Endodermal cell (in vitro differentiated cells): ENCODE measurements around the gene COPS3. TPM values are rescaled to one million over a fixed set of nuclear protein-coding genes. Genes with fewer than 3 reads are reported as not detected.

Source experiments
- DNase-seq: peaks from one replicate; pipeline ENCODE4 v3.0.0-alpha.2; 2017
- H3K27ac ChIP-seq: 2 replicates; pipeline ENCODE4 v1.5.1; 2013; ENCODE audit warnings: mild to moderate bottlenecking, low read depth, low read length, moderate library complexity
- H3K27me3 ChIP-seq: 2 replicates; pipeline ENCODE4 v1.6.1; 2013; ENCODE audit warnings: mild to moderate bottlenecking, low read length, moderate library complexity; ENCODE audit not compliant: insufficient read depth, control insufficient read depth, poor library complexity, severe bottlenecking
- H3K36me3 ChIP-seq: 2 replicates; pipeline ENCODE4 v1.7.0; 2013; ENCODE audit warnings: mild to moderate bottlenecking, low read length, moderate library complexity; ENCODE audit not compliant: control insufficient read depth, insufficient read depth
- H3K4me1 ChIP-seq: one replicate; pipeline ENCODE4 v1.7.0; 2013; ENCODE audit warnings: low read length; ENCODE audit not compliant: control insufficient read depth, insufficient read depth
- H3K4me3 ChIP-seq: 2 replicates; pipeline ENCODE4 v1.5.1; 2013; ENCODE audit warnings: mild to moderate bottlenecking, low read length, moderate library complexity
- H3K9ac ChIP-seq: 2 replicates; pipeline ENCODE4 v1.6.1; 2013; ENCODE audit warnings: mild to moderate bottlenecking, low read length, moderate library complexity; ENCODE audit not compliant: poor library complexity, severe bottlenecking; ENCODE audit errors: extremely low read depth
- H3K9me3 ChIP-seq: 2 replicates; pipeline ENCODE4 v1.6.1; 2013; ENCODE audit warnings: mild to moderate bottlenecking, low read length, moderate library complexity; ENCODE audit not compliant: control insufficient read depth
- H3K27ac Mint-ChIP-seq: 2 replicates; pipeline ENCODE4 v1.8.0; 2020; ENCODE audit warnings: mixed read lengths
- H3K27me3 Mint-ChIP-seq: 2 replicates; pipeline ENCODE4 v1.8.0; 2021; ENCODE audit warnings: mild to moderate bottlenecking, mixed read lengths; ENCODE audit not compliant: insufficient read depth
- H3K36me3 Mint-ChIP-seq: 2 replicates; pipeline ENCODE4 v1.8.0; 2020; ENCODE audit warnings: low read depth, mixed read lengths
- H3K4me1 Mint-ChIP-seq: 2 replicates; pipeline ENCODE4 v1.8.0; 2020; ENCODE audit warnings: mixed read lengths
- H3K4me3 Mint-ChIP-seq: 2 replicates; pipeline ENCODE4 v1.8.0; 2020; ENCODE audit warnings: mild to moderate bottlenecking, moderate library complexity, mixed read lengths
- H3K9me3 Mint-ChIP-seq: 2 replicates; pipeline ENCODE4 v1.8.0; 2020; ENCODE audit warnings: mild to moderate bottlenecking, mixed read lengths
- WGBS, 2 experiments: methylation state at CpG; one replicate each; pipeline versions ENCODE4 v1.1.5 to v1.1.7; 2013; ENCODE audit warnings: missing lambda C conversion rate in 2 of 2, mixed read lengths in 1 of 2; ENCODE audit not compliant: insufficient coverage in 1 of 2, insufficient read length in 1 of 2; 5-methylcytosine and 5-hydroxymethylcytosine counted together
- total RNA-seq, 2 donors: library from RNA; stranded (reverse); fragmentation: NEBNext Ultra II Directional in 1 of 2; extraction: Animal tissue kit (Norgen Biotek cat#: 25700) in 1 of 2; gene quantifications; 2 replicates in 1 of 2; 3 replicates in 1 of 2; pipeline ENCODE4 v1.2.1, GENCODE V29; 2021
- TF ChIP-seq, protein P1 (sequence below): fragments of 200-600 bp; sonication (generic); conservative IDR thresholded peaks from 2 replicates; pipeline ENCODE4 v1.5.0; 2021; ENCODE audit warnings: antibody characterized with exemption, mild to moderate bottlenecking

The COPS3 gene
- total RNA-seq, 2 donors from 2014 or later: 63.1 to 67.5 TPM

- Mint-ChIP-seq H3K27ac (peak overlapping the region; percentile 55), H3K27me3 (no peaks in the 10 kb centered on the region), H3K36me3 (peaks cover 68% of the 10 kb centered on the region), H3K9me3 (no peaks in the 10 kb centered on the region), H3K4me3 (no peak overlapping the region), H3K4me1 (no peaks in the 10 kb centered on the region)
- Histone ChIP-seq H3K9ac (no peak overlapping the region), H3K36me3 (peaks cover 66% of the 10 kb centered on the region), H3K4me3 (no peak overlapping the region), H3K4me1 (no peaks in the 10 kb centered on the region), H3K27me3 (no peaks in the 10 kb centered on the region), H3K27ac (no peak overlapping the region), H3K9me3 (no peaks in the 10 kb centered on the region)
- no peak for DNase-seq
- WGBS, 2 experiments: 92 to 100% methylated on average over 5 to 8 of the region's 8 CpGs
- TF ChIP-seq, protein P1, sequence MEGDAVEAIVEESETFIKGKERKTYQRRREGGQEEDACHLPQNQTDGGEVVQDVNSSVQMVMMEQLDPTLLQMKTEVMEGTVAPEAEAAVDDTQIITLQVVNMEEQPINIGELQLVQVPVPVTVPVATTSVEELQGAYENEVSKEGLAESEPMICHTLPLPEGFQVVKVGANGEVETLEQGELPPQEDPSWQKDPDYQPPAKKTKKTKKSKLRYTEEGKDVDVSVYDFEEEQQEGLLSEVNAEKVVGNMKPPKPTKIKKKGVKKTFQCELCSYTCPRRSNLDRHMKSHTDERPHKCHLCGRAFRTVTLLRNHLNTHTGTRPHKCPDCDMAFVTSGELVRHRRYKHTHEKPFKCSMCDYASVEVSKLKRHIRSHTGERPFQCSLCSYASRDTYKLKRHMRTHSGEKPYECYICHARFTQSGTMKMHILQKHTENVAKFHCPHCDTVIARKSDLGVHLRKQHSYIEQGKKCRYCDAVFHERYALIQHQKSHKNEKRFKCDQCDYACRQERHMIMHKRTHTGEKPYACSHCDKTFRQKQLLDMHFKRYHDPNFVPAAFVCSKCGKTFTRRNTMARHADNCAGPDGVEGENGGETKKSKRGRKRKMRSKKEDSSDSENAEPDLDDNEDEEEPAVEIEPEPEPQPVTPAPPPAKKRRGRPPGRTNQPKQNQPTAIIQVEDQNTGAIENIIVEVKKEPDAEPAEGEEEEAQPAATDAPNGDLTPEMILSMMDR: no peak
Observed at GRCh38 chr17:17215575-17215974, 65.5 kb downstream of the COPS3 start.

DNA sequence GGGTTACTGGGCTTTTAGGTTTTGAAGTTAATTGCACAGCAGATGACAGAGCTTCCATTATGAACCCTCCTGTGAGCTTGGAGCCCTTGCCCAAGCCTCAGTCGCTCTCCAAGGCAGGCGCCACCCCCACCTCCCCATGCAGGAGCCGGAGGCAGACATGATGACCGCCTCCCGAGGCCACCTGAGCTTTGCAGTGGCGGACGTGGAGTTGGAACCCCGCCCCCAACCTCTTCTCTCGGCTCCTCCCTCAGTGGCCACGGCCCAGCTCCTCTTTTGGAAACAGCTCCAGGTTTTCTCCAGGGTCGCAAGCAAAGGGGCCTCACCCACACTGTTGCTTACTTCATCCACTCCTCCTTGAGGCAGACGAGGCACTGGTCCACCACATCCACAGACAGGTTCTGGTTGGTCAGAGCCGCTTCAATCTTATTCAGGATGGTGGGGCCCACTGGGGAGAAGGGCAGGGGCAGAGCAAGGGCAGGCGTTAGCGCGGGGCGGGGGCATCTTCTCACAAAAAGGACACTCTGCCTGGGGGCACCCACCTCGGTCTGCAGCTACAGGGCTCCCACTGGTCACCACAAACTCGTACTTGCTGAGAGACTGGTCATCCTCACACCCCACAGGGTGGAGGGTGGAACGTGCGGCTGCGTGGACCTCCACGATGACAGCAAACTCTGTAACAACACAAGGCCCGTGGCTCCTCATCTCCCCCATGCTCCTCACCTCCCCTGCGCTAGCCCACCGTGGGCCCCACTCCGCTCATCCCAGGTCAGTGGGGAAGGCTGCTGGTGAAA, 66.2 kb downstream of the COPS3 start:
- Mint-ChIP-seq H3K27ac (no peak overlapping the region), H3K36me3 (peaks cover 62% of the 10 kb centered on the region)
- 95% methylated on average over 20 to 27 of the region's 27 CpGs for WGBS, 2 experiments

GRCh38 chr17:17213775-17214174, 67.3 kb downstream of the COPS3 start:
- Mint-ChIP-seq H3K4me3 (no peak overlapping the region), H3K36me3 (peaks cover 57% of the 10 kb centered on the region), H3K9me3 (no peaks in the 10 kb centered on the region), H3K27ac (no peak overlapping the region), H3K27me3 (no peaks in the 10 kb centered on the region), H3K4me1 (no peaks in the 10 kb centered on the region)
- no peaks in the 10 kb centered on the region for H3K9me3 ChIP-seq
- no peaks in the 10 kb centered on the region for H3K4me1 ChIP-seq
- H3K36me3 ChIP-seq: peaks cover 53% of the 10 kb centered on the region
- no peak overlapping the region for H3K9ac ChIP-seq
- WGBS, 2 experiments: 84 to 97% methylated on average over 5 to 10 of the region's 10 CpGs
- H3K4me3 ChIP-seq: no peak overlapping the region
- TF ChIP-seq, protein P1: no peak
- DNase-seq: no peak
- H3K27ac ChIP-seq: no peak overlapping the region
- H3K27me3 ChIP-seq: no peaks in the 10 kb centered on the region

More for the DNA sequence above, 66.2 kb downstream of the COPS3 start:
- no peak overlapping the region for H3K4me3 ChIP-seq
- no peaks in the 10 kb centered on the region for H3K4me1 ChIP-seq
- TF ChIP-seq, protein P1: no peak
- Mint-ChIP-seq H3K9me3 (no peaks in the 10 kb centered on the region), H3K4me3 (no peak overlapping the region), H3K27me3 (no peaks in the 10 kb centered on the region), H3K4me1 (no peaks in the 10 kb centered on the region)
- no peak overlapping the region for H3K9ac ChIP-seq
- H3K36me3 ChIP-seq: peaks cover 58% of the 10 kb centered on the region
- H3K27ac ChIP-seq: no peak overlapping the region
- H3K9me3 ChIP-seq: no peaks in the 10 kb centered on the region
- no peaks in the 10 kb centered on the region for H3K27me3 ChIP-seq
- no peak for DNase-seq
